Fibroblast of lung (primary cell): Measurements from ENCODE around the gene TMEM138.

Experiments used
- CTCF ChIP-seq, 2 donors: IDR thresholded peaks in 1 of 2; conservative IDR thresholded peaks in 1 of 2; 1 replicate in 1 of 2; 2 replicates in 1 of 2; pipeline ENCODE4 v1.5.1; 2011 to 2012; ENCODE audit warnings: low read length in 2 of 2, control low read depth in 1 of 2, inconsistent platforms in 1 of 2, low read depth in 1 of 2, mild to moderate bottlenecking in 1 of 2
- EZH2 ChIP-seq: IDR thresholded peaks from 2 replicates; pipeline ENCODE4 v1.5.1; 2012; ENCODE audit warnings: low read length, control low read depth, mild to moderate bottlenecking; ENCODE audit errors: missing control alignments

GRCh38 chr11:61353131-61354067, 8.8 kb upstream of the TMEM138 start:
- TF ChIP-seq CTCF (conservative IDR thresholded peaks at IDR 0.05 in 1 of 2, IDR thresholded peaks at IDR 0.05 in 1 of 2; ENCODE audit: low read depth in 1 of 2, low read length in 2 of 2) (no peak), EZH2 (no peak)
